Suprapubic skin (tissue), 4 donors: ENCODE data around the gene SERPINB10.

Source experiments
- CTCF ChIP-seq, 2 donors: fragments of 200-600 bp in 1 of 2; fragments of 450-650 bp in 1 of 2; sonication (generic) in 1 of 2; IDR thresholded peaks; one replicate each; pipeline ENCODE4 v1.5.1; 2016 to 2019; ENCODE audit warnings: antibody characterized with exemption in 2 of 2, mild to moderate bottlenecking in 1 of 2, moderate library complexity in 1 of 2
- POLR2A ChIP-seq, 2 donors: fragments of 450-650 bp; IDR thresholded peaks; one replicate each; pipeline ENCODE4 v1.6.1; 2017; ENCODE audit warnings: antibody characterized with exemption in 2 of 2, mild to moderate bottlenecking in 2 of 2, moderate library complexity in 2 of 2
- POLR2AphosphoS5 ChIP-seq, 3 donors: sonication (generic); formaldehyde crosslinking; IDR thresholded peaks; one replicate each; pipeline ENCODE4 v1.6.1; 2017; ENCODE audit warnings: antibody characterized with exemption in 3 of 3

- TF ChIP-seq POLR2A (IDR thresholded peaks at IDR 0.05), result no peak
- no peak for TF ChIP-seq CTCF (IDR thresholded peaks at IDR 0.05)
- TF ChIP-seq POLR2AphosphoS5 (IDR thresholded peaks at IDR 0.05), result no peak
Measured at GRCh38 chr18:63879709-63880108, 28.0 kb upstream of the SERPINB10 start.
